ENCODE measurements around the gene IP6K1.
"Not testable (repeated sequence)": the region's sequence is repeated elsewhere in the genome, so short reads cannot be mapped to it uniquely, and the experiment has no call there.

IP6K1 gene

DNA sequence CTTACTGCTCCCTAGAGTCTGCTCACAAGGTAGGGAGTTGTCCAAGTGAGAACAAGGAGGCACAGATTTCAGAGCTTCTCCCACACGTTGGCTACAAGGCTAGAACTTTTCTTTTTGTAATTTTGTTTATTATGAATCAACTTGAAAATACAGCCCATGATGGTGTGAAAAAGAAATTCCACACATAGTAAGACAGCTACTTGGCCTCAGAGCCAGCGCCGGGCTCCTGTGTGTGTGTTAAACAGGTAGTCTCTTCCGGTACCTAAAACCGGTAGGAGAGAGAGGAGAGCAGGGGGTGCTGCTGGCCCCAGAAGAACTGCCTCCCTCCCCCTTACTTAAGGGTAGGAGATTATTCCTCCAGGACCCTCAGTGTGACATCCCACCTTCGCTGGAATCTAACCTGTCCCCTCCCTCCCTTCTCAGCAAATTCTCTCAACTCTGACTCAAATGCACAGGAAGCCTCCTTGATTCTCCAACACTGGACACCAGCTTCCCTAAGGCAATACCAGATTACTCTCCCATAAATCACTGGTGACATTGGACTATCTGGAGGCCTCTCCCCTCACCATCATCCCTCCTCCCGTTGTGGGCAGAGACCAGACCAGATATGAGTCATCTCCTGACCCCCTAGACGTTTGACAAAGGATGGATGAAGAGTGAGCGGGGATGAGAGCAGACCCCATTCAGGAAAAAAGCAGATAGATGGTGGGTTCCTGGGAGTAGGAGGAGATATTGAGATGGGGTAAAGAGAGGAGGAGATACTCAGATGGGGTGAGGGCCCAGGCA, 4.5 kb upstream of the IP6K1 start:
- H3K27me3 ChIP-seq (ENCODE audit: control insufficient read depth, insufficient read depth, low read length) = no peaks in the 10 kb centered on the region
- no peak overlapping the region for H3K4me3 ChIP-seq (ENCODE audit: low read length)
- H3K27ac ChIP-seq (ENCODE audit: low read depth, low read length) = no peak overlapping the region
- H3K36me3 ChIP-seq (ENCODE audit: control insufficient read depth, insufficient read depth, low read length) = no peaks in the 10 kb centered on the region
- peaks cover 6% of the 10 kb centered on the region for H3K4me1 ChIP-seq (ENCODE audit: control insufficient read depth, insufficient read depth, low read length)
- H3K9ac ChIP-seq (ENCODE audit: low read length) = no peak overlapping the region

DNA sequence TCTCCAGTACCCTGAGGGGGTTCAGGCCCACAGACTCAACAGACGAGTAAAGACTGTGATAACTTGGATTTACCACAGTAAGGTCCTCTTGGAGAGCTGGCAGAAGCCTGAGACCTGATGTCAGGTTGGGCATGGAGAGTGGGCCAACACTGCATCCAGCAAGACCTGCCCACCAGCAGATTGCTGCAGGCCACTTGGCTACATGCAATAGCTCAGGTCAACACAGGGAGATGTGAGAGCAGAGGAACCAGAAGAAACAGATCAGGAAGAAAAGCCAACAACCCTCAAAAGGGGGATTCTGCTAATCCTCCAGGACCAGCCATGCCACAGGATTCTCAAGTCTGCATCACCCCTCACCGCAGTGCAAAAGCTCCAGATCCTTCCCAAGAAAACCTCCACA, 1.7 kb upstream of the IP6K1 start:
- no peaks in the 10 kb centered on the region for H3K27me3 ChIP-seq (ENCODE audit: control insufficient read depth, insufficient read depth, low read length)
- no peaks in the 10 kb centered on the region for H3K36me3 ChIP-seq (ENCODE audit: control insufficient read depth, insufficient read depth, low read length)
- no peak overlapping the region for H3K27ac ChIP-seq (ENCODE audit: low read depth, low read length)
- no peak overlapping the region for H3K9ac ChIP-seq (ENCODE audit: low read length)
- H3K4me3 ChIP-seq (ENCODE audit: low read length) = no peak overlapping the region
- peaks cover 13% of the 10 kb centered on the region for H3K4me1 ChIP-seq (ENCODE audit: control insufficient read depth, insufficient read depth, low read length)

DNA sequence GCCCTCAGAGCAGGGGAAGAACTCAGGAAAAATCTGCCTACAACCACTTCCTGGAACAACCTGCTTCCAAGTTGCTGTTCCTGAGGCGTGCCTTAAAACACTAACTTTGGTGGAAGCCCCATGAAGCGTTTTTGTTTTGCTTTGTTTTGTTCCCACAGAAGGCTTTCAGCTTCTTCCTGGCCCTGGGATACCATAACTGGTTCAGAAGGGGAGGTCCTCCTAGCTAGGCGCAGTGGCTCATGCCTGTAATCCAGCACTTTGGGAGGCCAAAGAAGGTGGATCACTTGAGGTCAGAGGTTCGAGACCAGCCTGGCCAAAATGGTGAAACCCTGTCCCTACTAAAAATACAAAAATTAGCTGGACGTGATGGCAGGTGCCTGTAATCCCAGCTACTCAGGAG, 1.2 kb upstream of the IP6K1 start:
- H3K4me1 ChIP-seq (ENCODE audit: control insufficient read depth, insufficient read depth, low read length) = peaks cover 13% of the 10 kb centered on the region
- H3K36me3 ChIP-seq (ENCODE audit: control insufficient read depth, insufficient read depth, low read length) = no peaks in the 10 kb centered on the region
- H3K9ac ChIP-seq (ENCODE audit: low read length) = no peak overlapping the region
- H3K27ac ChIP-seq (ENCODE audit: low read depth, low read length) = no peak overlapping the region
- no peak overlapping the region for H3K4me3 ChIP-seq (ENCODE audit: low read length)
- no peaks in the 10 kb centered on the region for H3K27me3 ChIP-seq (ENCODE audit: control insufficient read depth, insufficient read depth, low read length)

DNA sequence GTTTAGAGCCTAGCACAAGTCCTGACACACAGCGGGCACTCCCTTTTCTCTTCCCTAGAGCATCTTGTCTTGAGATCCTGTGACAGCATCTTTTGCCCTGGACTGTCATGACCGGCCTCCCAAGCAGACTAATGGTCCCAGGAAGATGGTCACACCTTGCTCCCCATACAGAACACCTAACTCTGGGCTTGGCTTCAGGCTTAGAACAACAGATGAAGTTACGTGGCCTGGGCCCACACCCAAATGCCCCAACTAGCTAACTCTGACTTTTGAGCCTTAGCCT, 781 bp upstream of the IP6K1 start:
- Histone ChIP-seq H3K36me3 (ENCODE audit: control insufficient read depth, insufficient read depth, low read length) (no peaks in the 10 kb centered on the region), H3K4me3 (ENCODE audit: low read length) (peak overlapping the region; percentile 85), H3K9ac (ENCODE audit: low read length) (peak overlapping the region; percentile 92), H3K4me1 (ENCODE audit: control insufficient read depth, insufficient read depth, low read length) (peaks cover 13% of the 10 kb centered on the region), H3K27me3 (ENCODE audit: control insufficient read depth, insufficient read depth, low read length) (no peaks in the 10 kb centered on the region), H3K27ac (ENCODE audit: low read depth, low read length) (peak overlapping the region; percentile 98)

DNA sequence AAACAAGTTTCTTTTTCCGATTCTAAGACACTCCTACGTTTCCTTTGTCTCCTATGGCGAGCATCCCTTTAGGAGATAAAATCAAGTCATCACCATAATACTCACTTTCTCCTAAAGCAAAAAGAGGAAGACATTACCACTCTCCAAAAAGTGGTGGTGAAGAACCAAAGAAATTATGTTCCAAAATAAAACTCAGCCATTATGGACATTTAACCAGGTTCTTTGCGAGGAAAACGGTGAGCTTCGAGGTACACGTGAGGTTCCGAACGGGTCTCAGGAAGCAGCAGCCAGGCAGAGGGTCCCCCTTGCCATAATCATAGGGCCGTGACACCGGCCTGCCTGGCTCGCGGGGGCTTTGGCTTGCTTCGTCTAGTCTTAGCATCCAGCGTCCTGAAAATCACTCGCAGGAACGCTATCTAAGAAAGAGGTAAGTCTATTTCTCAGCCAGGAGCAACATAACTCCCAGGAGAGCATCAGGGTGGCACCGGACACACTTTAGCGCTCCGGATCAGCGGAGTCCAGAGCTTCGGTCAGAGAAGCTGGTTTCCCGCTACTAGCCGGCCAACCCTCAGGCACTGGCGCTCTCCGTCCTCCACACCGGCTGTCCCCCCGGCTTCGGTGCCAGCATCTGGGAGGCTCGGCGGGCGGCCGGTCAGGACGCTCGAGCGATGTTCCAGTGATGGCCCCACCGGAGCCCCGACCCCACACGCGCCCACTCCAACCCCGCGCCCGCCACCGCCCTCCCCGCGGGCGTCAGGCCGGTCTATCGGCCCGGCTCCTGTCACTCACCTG, 581 bp downstream of the IP6K1 start:
- peak overlapping the region; percentile 66 for H3K4me3 ChIP-seq (ENCODE audit: low read length)
- H3K9ac ChIP-seq (ENCODE audit: low read length) = peak overlapping the region; percentile 28
- H3K27ac ChIP-seq (ENCODE audit: low read depth, low read length) = peak overlapping the region; percentile 98
- H3K4me1 ChIP-seq (ENCODE audit: control insufficient read depth, insufficient read depth, low read length) = peaks cover 13% of the 10 kb centered on the region
- H3K36me3 ChIP-seq (ENCODE audit: control insufficient read depth, insufficient read depth, low read length) = peaks cover 6% of the 10 kb centered on the region
- no peaks in the 10 kb centered on the region for H3K27me3 ChIP-seq (ENCODE audit: control insufficient read depth, insufficient read depth, low read length)

DNA sequence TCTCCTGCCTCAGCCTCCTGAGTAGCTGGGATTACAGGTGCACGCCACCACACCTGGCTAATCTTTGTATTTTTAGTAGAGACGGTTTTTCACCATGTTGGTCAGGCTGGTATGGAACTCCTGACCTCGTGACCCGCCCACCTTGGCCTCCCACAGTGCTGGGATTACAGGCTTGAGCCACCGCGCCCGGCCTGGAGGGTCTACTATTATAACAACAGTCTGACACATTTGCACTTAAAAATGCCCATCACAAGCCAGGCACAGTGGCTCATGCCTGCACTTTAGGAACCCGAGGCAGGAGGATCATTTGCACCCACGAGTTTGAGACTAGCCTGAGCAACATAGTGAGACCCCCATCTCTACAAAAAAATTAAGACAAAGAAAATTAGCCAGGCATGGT, 4.1 kb downstream of the IP6K1 start:
- H3K27ac ChIP-seq (ENCODE audit: low read depth, low read length); H3K36me3 ChIP-seq (ENCODE audit: control insufficient read depth, insufficient read depth, low read length); H3K27me3 ChIP-seq (ENCODE audit: control insufficient read depth, insufficient read depth, low read length); H3K9ac ChIP-seq (ENCODE audit: low read length); H3K4me3 ChIP-seq (ENCODE audit: low read length): not testable (repeated sequence)
- peaks cover 19% of the 10 kb centered on the region for H3K4me1 ChIP-seq (ENCODE audit: control insufficient read depth, insufficient read depth, low read length)

DNA sequence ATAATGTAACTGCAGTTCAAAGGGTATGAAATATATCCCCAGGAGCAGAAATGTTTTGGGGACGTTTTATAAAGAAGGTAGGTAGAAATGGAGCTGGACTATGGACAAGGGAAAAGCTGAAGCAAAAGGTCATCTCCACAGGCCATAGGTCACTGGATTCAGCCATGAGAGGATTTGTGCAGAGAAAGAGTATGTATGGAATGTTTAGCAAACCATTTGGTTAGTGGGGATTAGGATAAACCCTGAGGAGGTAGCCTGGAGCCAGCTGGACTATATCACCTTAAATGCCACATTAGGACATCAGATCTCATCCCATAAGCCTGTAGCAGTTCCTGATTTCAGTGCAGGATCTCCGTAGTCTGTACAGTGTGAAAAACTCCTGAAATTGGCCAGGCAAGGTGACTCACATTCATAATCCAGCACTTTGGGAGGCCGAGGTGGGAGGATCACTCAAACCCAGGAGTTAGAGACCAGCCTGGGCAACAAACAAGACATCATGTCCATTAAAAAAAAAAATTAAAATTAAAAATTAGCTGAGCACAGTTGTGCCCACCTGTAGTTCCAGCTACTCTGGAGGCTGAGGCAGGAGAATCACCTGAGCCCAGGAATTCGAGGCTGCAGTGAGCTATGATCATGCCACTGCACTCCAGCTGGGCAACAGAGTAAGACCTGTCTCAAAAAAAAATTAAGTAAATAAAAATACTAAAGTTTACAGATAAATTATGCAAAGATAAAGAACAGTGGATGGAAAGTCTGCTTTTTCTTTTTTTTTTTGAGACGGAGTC, 4.7 kb downstream of the IP6K1 start:
- no peaks in the 10 kb centered on the region for H3K27me3 ChIP-seq (ENCODE audit: control insufficient read depth, insufficient read depth, low read length)
- H3K36me3 ChIP-seq (ENCODE audit: control insufficient read depth, insufficient read depth, low read length) = peaks cover 6% of the 10 kb centered on the region
- H3K4me3 ChIP-seq (ENCODE audit: low read length) = no peak overlapping the region
- H3K4me1 ChIP-seq (ENCODE audit: control insufficient read depth, insufficient read depth, low read length) = peaks cover 13% of the 10 kb centered on the region
- no peak overlapping the region for H3K27ac ChIP-seq (ENCODE audit: low read depth, low read length)
- no peak overlapping the region for H3K9ac ChIP-seq (ENCODE audit: low read length)

DNA sequence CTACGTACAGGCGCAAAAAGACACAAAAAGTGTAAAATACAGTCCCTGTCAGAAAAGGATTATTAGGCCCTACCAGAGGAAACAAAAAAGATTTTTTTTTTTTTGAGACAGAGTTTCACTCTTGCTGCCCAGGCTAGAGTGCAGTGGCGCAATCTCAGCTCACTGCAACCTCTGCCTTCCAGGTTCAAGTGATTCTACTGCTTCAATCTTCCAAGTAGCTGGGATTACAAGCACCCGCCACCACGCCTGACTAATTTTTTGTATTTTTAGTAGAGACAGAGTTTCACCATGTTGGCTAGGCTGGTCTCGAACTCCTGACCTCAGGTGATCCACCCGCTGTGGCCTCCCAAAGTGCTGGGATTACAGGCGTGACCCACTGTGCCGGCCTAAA, 5.4 kb downstream of the IP6K1 start:
- not testable (repeated sequence) for H3K27ac ChIP-seq (ENCODE audit: low read depth, low read length); H3K27me3 ChIP-seq (ENCODE audit: control insufficient read depth, insufficient read depth, low read length); H3K36me3 ChIP-seq (ENCODE audit: control insufficient read depth, insufficient read depth, low read length); H3K4me3 ChIP-seq (ENCODE audit: low read length)
- H3K9ac ChIP-seq (ENCODE audit: low read length) = peak overlapping the region; percentile 4
- H3K4me1 ChIP-seq (ENCODE audit: control insufficient read depth, insufficient read depth, low read length) = peaks cover 13% of the 10 kb centered on the region

DNA sequence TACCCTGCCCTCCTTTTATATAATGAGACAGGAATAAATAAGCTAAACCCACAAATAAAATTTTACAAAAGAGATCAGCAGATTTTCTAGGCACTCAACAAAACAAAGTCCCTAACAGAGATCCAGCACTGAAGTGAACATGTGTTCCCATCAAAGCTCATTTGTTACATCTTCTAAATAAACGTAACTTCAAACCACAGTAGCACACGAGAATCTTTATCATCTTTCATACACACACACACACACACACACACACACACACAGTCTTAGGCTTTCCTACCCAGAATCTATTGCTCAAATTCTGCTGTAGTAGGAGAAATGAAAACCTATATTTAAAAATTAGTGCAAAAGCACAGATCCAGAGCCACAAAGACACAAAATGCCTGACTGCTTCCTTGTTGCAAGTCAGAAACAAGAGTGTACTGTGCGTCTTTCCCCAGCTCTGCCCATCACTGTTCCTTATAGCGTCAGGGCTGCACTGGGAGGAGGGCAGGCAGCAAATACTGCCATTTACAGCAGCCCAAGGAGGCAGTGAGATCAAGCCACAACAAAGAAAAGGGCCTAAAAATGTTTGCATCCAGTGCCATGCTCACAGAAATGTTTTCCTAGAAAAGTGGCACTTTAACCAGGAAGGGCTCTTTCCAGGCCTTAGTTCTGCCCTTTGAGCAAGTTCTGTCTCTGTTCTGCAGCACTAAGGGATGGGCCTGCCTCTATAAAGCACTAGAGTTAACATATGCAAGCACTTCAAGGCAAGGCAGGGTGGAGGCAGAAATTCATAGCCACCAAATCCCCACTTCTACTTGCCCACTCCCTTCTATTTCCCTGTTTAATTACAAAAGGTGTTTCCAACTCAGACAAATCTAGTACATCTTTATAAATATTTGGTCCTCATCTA, 6.0 kb downstream of the IP6K1 start:
- peaks cover 6% of the 10 kb centered on the region for H3K36me3 ChIP-seq (ENCODE audit: control insufficient read depth, insufficient read depth, low read length)
- H3K27ac ChIP-seq (ENCODE audit: low read depth, low read length) = no peak overlapping the region
- H3K4me3 ChIP-seq (ENCODE audit: low read length) = no peak overlapping the region
- H3K27me3 ChIP-seq (ENCODE audit: control insufficient read depth, insufficient read depth, low read length) = no peaks in the 10 kb centered on the region
- H3K4me1 ChIP-seq (ENCODE audit: control insufficient read depth, insufficient read depth, low read length) = peaks cover 12% of the 10 kb centered on the region
- peak overlapping the region; percentile 4 for H3K9ac ChIP-seq (ENCODE audit: low read length)

DNA sequence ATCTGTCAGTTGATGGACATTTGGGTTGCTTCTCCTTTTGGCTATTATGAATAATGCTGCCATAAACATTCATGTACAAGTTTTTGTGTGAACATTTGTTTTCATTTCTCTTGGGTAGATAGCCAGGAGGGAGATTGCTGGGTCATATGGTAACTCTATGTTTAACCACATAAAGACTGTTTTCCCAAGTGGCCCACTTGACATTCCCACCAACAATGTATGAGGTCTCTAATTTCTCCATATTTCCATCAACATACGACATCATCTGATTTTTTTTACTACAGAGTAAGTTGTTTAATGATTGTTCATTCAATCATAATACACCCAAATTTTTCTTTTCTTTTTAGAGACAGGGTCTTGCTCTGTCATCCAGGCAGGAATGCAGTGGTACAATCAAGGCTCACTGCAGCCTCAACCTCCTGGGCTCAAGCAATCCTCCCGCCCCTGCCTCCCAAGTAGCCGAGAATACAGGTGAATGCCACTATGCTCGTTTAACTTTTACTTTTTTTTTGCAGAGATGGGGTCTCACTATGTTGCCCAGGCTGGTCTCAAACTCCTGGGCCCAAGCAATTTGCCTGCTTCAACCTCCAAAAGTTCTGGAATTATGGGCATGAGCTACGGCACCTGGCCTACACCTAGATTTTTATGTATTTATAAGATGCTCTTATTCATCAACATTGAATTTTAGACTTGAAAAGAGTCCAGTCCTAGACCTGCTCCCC, 6.8 kb downstream of the IP6K1 start:
- H3K4me3 ChIP-seq (ENCODE audit: low read length) = no peak overlapping the region
- peaks cover 12% of the 10 kb centered on the region for H3K4me1 ChIP-seq (ENCODE audit: control insufficient read depth, insufficient read depth, low read length)
- peaks cover 6% of the 10 kb centered on the region for H3K36me3 ChIP-seq (ENCODE audit: control insufficient read depth, insufficient read depth, low read length)
- H3K9ac ChIP-seq (ENCODE audit: low read length) = no peak overlapping the region
- H3K27me3 ChIP-seq (ENCODE audit: control insufficient read depth, insufficient read depth, low read length) = no peaks in the 10 kb centered on the region
- H3K27ac ChIP-seq (ENCODE audit: low read depth, low read length) = no peak overlapping the region

DNA sequence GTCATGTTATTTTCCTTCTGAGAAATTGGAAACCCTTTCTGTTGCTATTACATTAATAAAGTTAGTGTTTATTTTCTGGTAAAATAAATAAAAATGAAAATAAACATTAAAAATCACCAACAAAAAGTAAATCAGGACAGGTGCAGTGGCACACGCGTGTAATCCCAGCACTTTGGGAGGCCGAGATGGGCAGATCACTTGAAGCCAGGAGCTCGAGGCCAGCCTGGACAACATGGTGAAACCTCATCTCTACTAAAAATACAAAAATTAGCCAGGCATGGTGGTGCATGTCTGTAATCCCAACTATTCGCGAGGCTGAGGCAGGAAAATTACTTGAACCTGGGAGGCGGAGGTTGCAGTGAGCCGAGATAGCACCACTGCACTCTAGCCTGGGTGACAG, 10.2 kb downstream of the IP6K1 start:
- H3K27me3 ChIP-seq (ENCODE audit: control insufficient read depth, insufficient read depth, low read length); H3K9ac ChIP-seq (ENCODE audit: low read length); H3K4me3 ChIP-seq (ENCODE audit: low read length); H3K36me3 ChIP-seq (ENCODE audit: control insufficient read depth, insufficient read depth, low read length); H3K27ac ChIP-seq (ENCODE audit: low read depth, low read length): not testable (repeated sequence)
- peaks cover 12% of the 10 kb centered on the region for H3K4me1 ChIP-seq (ENCODE audit: control insufficient read depth, insufficient read depth, low read length)

Measured in rectal smooth muscle tissue (tissue), 1 donor.